ENCODE results near the gene CD28. TPM values are rescaled to one million over a fixed set of nuclear protein-coding genes. Genes with fewer than 3 reads are reported as not detected.

The CD28 gene
- total and polyA plus RNA-seq, 10 of the 15 experiments (the other 5 are each of a cell fraction or from before 2014, with no cell fraction given): 0.03 to 0.23 (median 0.04) TPM; not detected in 7

- Histone ChIP-seq H3K4me3 (no peak overlapping the region), H3K4me1 (ENCODE audit: control insufficient read depth, insufficient read depth, low read length) (no peaks in the 10 kb centered on the region)
- CTCF ChIA-PET: no interaction called here
Observed at GRCh38 chr2:203722411-203722810, 16.0 kb downstream of the CD28 start.

GRCh38 chr2:203728321-203728720 is 21.9 kb downstream of the CD28 start:
- POLR2A ChIA-PET: no interaction called here
- RAD21 ChIA-PET (ENCODE audit: unreplicated experiment): no interaction called here
- Histone ChIP-seq H3K36me3 (ENCODE audit: control insufficient read depth in 2 of 2, insufficient read depth in 2 of 2, low read length in 1 of 2) (no peaks in the 10 kb centered on the region), H2AFZ (ENCODE audit: control insufficient read depth, low read depth, low read length) (no peak overlapping the region), H3K4me1 (ENCODE audit: control insufficient read depth, insufficient read depth, low read length) (no peaks in the 10 kb centered on the region), H4K20me1 (ENCODE audit: control insufficient read depth, insufficient read depth) (no peaks in the 10 kb centered on the region), H3K27me3 (replicated peaks in 1 of 2; ENCODE audit: control insufficient read depth in 2 of 2, insufficient read depth in 2 of 2, low read length in 1 of 2) (no peaks in the 10 kb centered on the region; a peak in 1 of 4 replicates), H3K4me3 (no peak overlapping the region), H3K9me3 (replicated peaks; ENCODE audit: control insufficient read depth, insufficient read depth, low read length) (no peaks in the 10 kb centered on the region), H3K79me2 (ENCODE audit: control insufficient read depth, insufficient read depth, low read length) (no peaks in the 10 kb centered on the region), H3K9ac (ENCODE audit: control insufficient read depth, insufficient read depth, low read length) (no peak overlapping the region), H3K27ac (ENCODE audit: control insufficient read depth, insufficient read depth) (no peak overlapping the region), H3K4me2 (ENCODE audit: control insufficient read depth, insufficient read depth) (no peak overlapping the region)
- CTCF ChIA-PET: no interaction called here
- TF ChIP-seq CBX3 (IDR thresholded peaks at IDR 0.05; ENCODE audit: borderline replicate concordance, low read depth) (no peak), FOS (IDR thresholded peaks at IDR 0.05; ENCODE audit: borderline replicate concordance, extremely low read depth, insufficient read length) (no peak), JUND (IDR thresholded peaks at IDR 0.05; ENCODE audit: low read depth, low read length) (no peak)
- TF ChIP-seq, protein P1, sequence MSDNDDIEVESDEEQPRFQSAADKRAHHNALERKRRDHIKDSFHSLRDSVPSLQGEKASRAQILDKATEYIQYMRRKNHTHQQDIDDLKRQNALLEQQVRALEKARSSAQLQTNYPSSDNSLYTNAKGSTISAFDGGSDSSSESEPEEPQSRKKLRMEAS (IDR thresholded peaks at IDR 0.05; ENCODE audit: low read depth, low read length): no peak
- in situ Hi-C loops (cut with MboI): no loop called here
- intact Hi-C loops (cut with micrococcal nuclease; ENCODE audit: unreplicated experiment): no loop called here
- no peak for DNase-seq (ENCODE audit: low read depth, low spot score)
- no peak for ATAC-seq
- SMC1A ChIA-PET (ENCODE audit: uncharacterized antibody, unreplicated experiment): interaction anchor here (0.6 to 0.7 kb wide), 2 partner anchors 29 to 90 kb away, joined by 3 to 4 read pairs; no protein-coding TSS in a partner anchor
- no peak for FAIRE-seq
- no TSS peak for BruUV-seq (replicated peaks)

More at GRCh38 chr2:203722411-203722810, 16.0 kb downstream of the CD28 start:
- H3K27ac ChIP-seq (ENCODE audit: control insufficient read depth, insufficient read depth): no peak overlapping the region
- no peak overlapping the region for H3K4me2 ChIP-seq (ENCODE audit: control insufficient read depth, insufficient read depth)
- H2AFZ ChIP-seq (ENCODE audit: control insufficient read depth, low read depth, low read length): no peak overlapping the region
- H3K79me2 ChIP-seq (ENCODE audit: control insufficient read depth, insufficient read depth, low read length): no peaks in the 10 kb centered on the region
- no peak for FAIRE-seq
- no peak overlapping the region for H3K9ac ChIP-seq (ENCODE audit: control insufficient read depth, insufficient read depth, low read length)
- H4K20me1 ChIP-seq (ENCODE audit: control insufficient read depth, insufficient read depth): no peaks in the 10 kb centered on the region
- in situ Hi-C loops (cut with MboI) (no loop called here), intact Hi-C loops (cut with micrococcal nuclease; ENCODE audit: unreplicated experiment) (no loop called here)
- ChIA-PET SMC1A (ENCODE audit: uncharacterized antibody, unreplicated experiment) (no interaction called here), POLR2A (no interaction called here), RAD21 (ENCODE audit: unreplicated experiment) (no interaction called here)
- TF ChIP-seq, protein P2, sequence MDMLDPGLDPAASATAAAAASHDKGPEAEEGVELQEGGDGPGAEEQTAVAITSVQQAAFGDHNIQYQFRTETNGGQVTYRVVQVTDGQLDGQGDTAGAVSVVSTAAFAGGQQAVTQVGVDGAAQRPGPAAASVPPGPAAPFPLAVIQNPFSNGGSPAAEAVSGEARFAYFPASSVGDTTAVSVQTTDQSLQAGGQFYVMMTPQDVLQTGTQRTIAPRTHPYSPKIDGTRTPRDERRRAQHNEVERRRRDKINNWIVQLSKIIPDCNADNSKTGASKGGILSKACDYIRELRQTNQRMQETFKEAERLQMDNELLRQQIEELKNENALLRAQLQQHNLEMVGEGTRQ (IDR thresholded peaks at IDR 0.05; ENCODE audit: borderline replicate concordance, low read depth, low read length): no peak
- TF ChIP-seq EGR1 (IDR thresholded peaks at IDR 0.05; ENCODE audit: borderline replicate concordance in 1 of 2, low read depth in 2 of 2, low read length in 2 of 2) (no peak), CBFB (IDR thresholded peaks at IDR 0.05; ENCODE audit: low read depth) (no peak), ZNF622 (IDR thresholded peaks at IDR 0.05) (no peak), TCF7 (IDR thresholded peaks at IDR 0.05; ENCODE audit: borderline replicate concordance) (no peak), ZSCAN29 (IDR thresholded peaks at IDR 0.05) (no peak)
- TF ChIP-seq, protein P3, sequence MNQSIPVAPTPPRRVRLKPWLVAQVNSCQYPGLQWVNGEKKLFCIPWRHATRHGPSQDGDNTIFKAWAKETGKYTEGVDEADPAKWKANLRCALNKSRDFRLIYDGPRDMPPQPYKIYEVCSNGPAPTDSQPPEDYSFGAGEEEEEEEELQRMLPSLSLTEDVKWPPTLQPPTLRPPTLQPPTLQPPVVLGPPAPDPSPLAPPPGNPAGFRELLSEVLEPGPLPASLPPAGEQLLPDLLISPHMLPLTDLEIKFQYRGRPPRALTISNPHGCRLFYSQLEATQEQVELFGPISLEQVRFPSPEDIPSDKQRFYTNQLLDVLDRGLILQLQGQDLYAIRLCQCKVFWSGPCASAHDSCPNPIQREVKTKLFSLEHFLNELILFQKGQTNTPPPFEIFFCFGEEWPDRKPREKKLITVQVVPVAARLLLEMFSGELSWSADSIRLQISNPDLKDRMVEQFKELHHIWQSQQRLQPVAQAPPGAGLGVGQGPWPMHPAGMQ (IDR thresholded peaks at IDR 0.05; ENCODE audit: borderline replicate concordance): no peak
- WGBS (ENCODE audit: insufficient coverage, insufficient replicate concordance, low lambda C conversion rate, missing lambda C conversion rate): 75% methylated on average over 2 of the region's 2 CpGs
- BruUV-seq (replicated peaks): no TSS peak
- ATAC-seq: no peak
- H3K27me3 ChIP-seq (replicated peaks in 1 of 2; ENCODE audit: control insufficient read depth in 2 of 2, insufficient read depth in 2 of 2, low read length in 1 of 2): no peaks in the 10 kb centered on the region
- H3K9me3 ChIP-seq (replicated peaks; ENCODE audit: control insufficient read depth, insufficient read depth, low read length): no peaks in the 10 kb centered on the region
- H3K36me3 ChIP-seq (ENCODE audit: control insufficient read depth in 2 of 2, insufficient read depth in 2 of 2, low read length in 1 of 2): no peaks in the 10 kb centered on the region
- no peak for DNase-seq (ENCODE audit: low read depth, low spot score)

Data from GM12878 (cell line).